Stimulated activated CD4-positive, alpha-beta T cell treated with anti-CD3 and anti-CD28 coated beads, TNF-alpha, amount 100 ng/mL, for 24 hours (primary cell): ENCODE measurements around the gene SPACA6.
"Not testable (repeated sequence)": the region's sequence is repeated elsewhere in the genome, so short reads cannot be mapped to it uniquely, and the experiment has no call there.

Source experiments
- DNase-seq, 3 experiments: peaks; one replicate each; pipeline ENCODE4 v3.0.0-alpha.2; 2020; ENCODE audit warnings: low read depth in 3 of 3

SPACA6 gene

DNA sequence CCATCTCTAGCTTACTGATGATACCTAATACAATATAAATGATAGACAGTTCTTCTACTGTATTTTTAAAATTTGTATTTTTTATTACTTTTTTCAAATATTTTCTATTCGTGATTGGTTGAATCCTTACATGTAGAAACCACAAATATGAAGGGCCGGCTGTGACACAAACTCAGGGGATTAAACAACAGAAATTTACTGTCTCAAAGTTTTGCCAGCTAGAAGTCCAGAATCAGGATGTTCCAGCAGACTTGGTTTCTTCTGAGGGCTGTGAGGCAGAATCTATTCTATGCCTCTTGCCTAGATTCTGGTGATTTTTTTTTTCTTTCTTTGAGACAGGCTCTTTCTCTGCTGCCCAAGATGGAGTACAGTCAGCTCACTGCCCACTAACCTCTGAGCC is 44.8 kb downstream of the SPACA6 start:
- no peak for DNase-seq

DNA sequence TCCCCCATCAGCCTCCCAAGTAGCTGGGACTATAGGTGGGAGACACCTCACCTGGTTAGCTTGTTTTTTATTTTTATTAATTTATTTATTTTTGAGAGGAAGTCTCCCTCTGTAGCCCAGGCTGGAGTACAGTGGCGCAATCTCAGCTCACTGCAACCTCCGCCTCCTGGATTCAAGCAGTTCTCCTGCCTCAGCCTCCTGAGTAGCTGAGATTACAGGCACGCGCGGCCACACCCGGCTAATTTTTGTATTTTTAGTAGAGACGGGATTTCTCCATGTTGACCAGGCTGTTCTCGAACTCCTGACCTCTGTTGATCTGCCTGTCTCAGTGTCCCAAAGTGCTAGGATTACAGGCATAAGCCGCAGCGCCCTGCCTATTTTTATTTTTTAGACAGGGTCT is 45.4 kb downstream of the SPACA6 start:
- DNase-seq = not testable (repeated sequence)

- DNase-seq = no peak
These were observed 46.5 kb downstream of the SPACA6 start for GRCh38 chr19:51739466-51740213.

DNA sequence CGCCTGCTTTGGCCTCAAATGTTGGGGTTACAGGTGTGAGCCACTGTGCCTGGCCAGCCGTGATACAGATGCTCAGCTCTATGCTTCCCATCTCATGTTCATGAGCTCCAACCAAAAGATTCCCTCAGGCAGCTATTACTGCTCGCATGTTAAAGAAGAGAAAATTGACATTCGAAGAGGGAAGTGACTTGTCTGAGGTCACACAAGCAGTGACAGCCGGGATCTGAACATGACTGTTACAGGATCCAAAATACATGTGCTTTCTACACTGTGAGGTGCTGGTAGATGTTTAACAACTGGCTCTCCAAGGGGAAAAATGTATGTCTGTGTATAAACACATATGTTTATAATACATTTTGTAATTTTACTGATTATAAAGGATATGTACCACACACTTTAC is 47.2 kb downstream of the SPACA6 start:
- no peak for DNase-seq

DNA sequence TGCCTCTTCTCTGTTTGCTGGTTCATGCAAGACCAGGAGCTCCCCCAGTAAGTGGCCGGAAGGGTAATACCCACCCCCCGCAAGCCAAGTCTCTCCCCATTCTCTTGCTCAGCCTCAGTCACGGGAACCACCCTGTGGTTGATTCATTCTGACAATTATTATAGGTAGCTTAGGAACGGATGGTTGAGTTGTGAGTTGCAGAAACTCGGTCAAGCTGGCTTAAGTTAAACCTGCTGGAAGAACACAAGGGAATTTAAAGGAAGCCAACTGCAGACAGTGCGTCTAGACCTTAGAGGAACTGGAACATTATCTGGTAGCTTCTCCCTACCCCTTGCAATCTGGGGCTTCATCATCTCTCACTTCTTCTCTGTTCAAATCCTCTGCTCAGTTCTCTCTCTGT is 49.7 kb downstream of the SPACA6 start:
- DNase-seq = no peak

DNA sequence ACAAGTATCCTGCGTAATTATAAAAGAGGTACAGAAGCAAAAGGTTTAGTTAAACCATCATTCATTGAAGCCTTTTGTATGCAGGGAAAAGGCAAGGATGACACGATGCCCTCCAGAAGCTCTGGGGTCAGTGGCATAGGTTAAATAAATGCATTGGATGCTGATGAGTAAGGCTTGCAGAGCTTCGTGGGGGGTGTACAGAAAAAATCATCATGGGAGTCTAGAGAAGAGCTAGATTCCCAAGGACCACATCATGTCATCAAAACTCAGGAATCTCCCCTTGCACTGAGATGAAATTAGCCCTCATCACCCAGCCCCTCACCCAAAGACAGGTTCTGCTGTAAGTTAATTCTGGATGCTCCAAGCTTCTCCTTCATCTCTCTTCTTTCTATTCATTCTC is 50.3 kb downstream of the SPACA6 start:
- no peak for DNase-seq

- no peak for DNase-seq
These were observed 53.6 kb downstream of the SPACA6 start for GRCh38 chr19:51746731-51747130.

DNA sequence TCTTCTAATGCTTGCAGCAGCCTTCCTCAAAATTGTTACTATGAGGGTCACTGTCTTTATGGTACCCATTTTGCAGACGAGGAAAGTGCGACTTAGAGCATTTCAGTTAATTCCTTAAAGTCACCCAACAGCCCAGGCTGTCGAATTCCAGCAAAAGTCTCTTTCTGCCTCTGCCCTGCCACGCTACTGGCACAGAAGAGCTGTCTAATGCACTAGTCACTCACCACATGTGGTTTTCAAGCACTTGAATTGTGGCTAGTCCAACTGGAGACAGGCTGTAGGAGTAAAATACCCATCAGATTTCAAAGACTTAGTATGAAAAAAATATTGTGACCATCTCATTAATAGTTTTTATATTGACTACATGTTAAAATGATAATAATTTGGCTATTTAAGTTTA is 56.8 kb downstream of the SPACA6 start:
- no peak for DNase-seq

DNA sequence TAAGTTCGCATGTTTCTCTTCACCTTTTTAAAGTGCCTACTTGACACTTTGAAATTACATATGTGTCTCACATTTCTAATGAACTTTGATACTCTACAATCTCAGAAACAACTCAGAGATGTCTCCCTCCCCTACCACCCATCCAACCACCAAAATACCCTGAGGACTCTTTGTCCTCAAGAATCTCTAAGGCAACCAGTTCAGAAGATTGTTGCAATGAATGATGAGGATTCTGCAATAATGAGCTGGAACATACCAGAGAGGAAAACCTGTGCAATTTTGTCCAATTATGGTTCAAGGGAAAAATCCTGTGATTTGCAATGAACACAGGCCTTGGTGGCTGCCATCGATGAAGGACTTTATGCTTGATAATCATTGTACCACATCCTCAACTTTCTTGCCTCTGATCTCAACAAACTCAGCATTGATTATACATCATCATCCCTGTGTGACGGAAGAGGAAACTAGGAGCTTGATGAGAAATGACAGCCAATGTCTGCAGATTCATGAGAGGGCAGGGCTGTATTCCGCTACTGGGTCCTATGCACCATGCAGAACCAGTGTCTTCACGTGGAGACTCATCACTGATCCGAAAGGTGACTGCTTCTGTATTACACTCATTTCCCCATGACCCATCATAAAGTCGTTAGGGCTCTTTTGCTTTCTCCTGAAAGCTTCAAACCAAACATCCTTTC is 57.4 kb downstream of the SPACA6 start:
- DNase-seq = no peak

DNA sequence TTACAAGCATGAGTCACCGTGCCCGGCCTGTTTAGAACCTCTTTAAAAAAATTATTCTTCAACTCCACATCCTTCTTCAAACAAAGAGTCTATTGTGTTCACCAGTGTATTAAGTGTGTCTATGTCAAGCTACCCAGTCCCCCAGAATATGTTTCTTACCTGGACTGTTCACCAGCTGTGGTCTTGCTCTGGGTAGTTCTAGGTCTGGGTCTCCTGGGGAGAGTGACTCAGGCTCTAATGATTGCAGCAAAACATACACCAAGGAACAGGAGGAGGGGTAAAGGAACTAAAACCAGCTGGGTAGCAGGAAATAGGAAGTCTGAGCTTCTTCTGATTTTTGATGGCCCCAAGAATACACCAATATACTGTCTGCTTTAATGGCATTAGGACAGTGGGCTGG is 58.5 kb downstream of the SPACA6 start, which contains the start of gene FPR1:
Gene FPR1, minus strand, starts transcription at position 224 of the 400 bp plus-strand sequence. CDS start 4,884 bp downstream, outside the sequence.
- no peak for DNase-seq

DNA sequence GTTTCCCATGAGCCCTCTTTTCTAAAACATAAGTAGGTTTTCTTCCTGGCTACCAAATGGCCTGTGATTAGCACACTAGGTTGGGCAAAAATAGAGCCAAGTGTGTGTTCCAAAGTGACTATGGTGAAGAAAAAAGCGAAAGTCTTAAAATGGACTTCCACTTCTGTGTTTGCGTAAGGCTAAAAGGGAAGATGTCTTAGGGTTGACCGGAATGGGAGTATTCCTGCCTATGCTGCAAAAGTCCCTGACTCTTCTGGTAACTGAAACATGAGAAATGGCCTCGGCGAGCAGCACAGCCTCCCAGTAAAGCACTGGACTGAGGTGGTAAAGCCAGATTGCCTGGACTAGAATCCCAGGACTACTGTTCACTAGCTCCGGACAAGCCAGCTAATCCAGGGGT is 61.0 kb downstream of the SPACA6 start:
- no peak for DNase-seq

GRCh38 chr19:51754770-51755169 is 61.6 kb downstream of the SPACA6 start:
- no peak for DNase-seq
